Activated T-helper 17 cell treated with anti-CD3 and anti-CD28 coated beads, Interleukin-2, amount 50 U/mL, for 72 hours (primary cell): Measurements from ENCODE around the gene NR2F2. TPM values are rescaled to one million over a fixed set of nuclear protein-coding genes. Genes with fewer than 3 reads are reported as not detected.

ENCODE experiments used
- ATAC-seq: fragments of 150-1000 bp; cut with Tn5 transposase; replicated peaks from 2 replicates; pipeline ENCODE4 v1.10.0; 2021; ENCODE audit warnings: mild to moderate bottlenecking, moderate library complexity
- H3K27ac Mint-ChIP-seq: one replicate; pipeline ENCODE4 v1.8.0; 2022; ENCODE audit warnings: mixed read lengths
- H3K27me3 Mint-ChIP-seq: one replicate; pipeline ENCODE4 v1.8.0; 2022; ENCODE audit warnings: mixed read lengths
- H3K36me3 Mint-ChIP-seq: one replicate; pipeline ENCODE4 v1.8.0; 2022; ENCODE audit warnings: low read depth, mild to moderate bottlenecking, mixed read lengths
- H3K4me1 Mint-ChIP-seq: one replicate; pipeline ENCODE4 v1.8.0; 2022; ENCODE audit warnings: mixed read lengths
- H3K4me3 Mint-ChIP-seq: one replicate; pipeline ENCODE4 v1.8.0; 2022; ENCODE audit warnings: mild to moderate bottlenecking, mixed read lengths
- H3K9me3 Mint-ChIP-seq: one replicate; pipeline ENCODE4 v1.8.0; 2022; ENCODE audit warnings: mixed read lengths
- total RNA-seq, 2 donors: library from RNA; stranded (reverse); gene quantifications; one replicate each; pipeline ENCODE4 v1.2.3, GENCODE V29; 2022

NR2F2 gene
- total RNA-seq, 2 donors from 2014 or later, result not detected

- no peak overlapping the region for H3K4me3 Mint-ChIP-seq
- no peak for ATAC-seq
- no peaks in the 10 kb centered on the region for H3K4me1 Mint-ChIP-seq
- H3K27ac Mint-ChIP-seq, result no peak overlapping the region
- H3K9me3 Mint-ChIP-seq, result no peaks in the 10 kb centered on the region
- peaks cover 8% of the 10 kb centered on the region for H3K36me3 Mint-ChIP-seq
- H3K27me3 Mint-ChIP-seq, result peaks cover 62% of the 10 kb centered on the region
Measured at GRCh38 chr15:96324192-96324895, 6.2 kb upstream of the NR2F2 start.

DNA sequence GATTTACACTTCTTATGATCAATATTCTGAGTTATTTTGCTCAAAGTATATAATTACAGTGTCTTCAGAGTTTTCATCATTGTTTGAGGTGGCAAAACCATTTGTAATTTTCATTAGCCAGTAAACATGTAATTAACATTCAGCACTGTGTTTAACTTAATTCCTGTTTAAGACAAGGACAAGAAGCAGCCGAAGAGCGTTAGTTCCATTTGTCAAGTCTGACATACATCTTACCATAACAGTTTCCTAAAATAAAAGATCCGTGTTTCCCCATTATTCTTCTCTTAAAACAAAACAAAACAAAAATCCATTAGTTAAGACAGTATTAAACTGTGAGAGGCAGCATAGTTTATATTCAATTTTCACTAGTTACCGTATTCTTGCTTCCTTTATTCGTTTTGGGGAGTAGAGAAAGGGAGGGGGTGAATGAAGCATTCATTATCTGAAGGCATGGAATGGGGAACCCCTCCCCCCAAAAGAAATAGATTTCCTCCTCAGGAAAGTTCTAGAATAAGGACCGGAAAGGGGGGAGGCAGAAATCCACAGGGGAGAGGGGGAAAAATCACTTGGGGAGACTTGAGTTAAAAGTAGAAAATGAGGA is 5.5 kb upstream of the NR2F2 start:
- Mint-ChIP-seq H3K4me3 (no peak overlapping the region), H3K27me3 (peaks cover 63% of the 10 kb centered on the region), H3K4me1 (no peaks in the 10 kb centered on the region), H3K9me3 (no peaks in the 10 kb centered on the region), H3K27ac (no peak overlapping the region), H3K36me3 (peaks cover 8% of the 10 kb centered on the region)
- ATAC-seq, result no peak

DNA sequence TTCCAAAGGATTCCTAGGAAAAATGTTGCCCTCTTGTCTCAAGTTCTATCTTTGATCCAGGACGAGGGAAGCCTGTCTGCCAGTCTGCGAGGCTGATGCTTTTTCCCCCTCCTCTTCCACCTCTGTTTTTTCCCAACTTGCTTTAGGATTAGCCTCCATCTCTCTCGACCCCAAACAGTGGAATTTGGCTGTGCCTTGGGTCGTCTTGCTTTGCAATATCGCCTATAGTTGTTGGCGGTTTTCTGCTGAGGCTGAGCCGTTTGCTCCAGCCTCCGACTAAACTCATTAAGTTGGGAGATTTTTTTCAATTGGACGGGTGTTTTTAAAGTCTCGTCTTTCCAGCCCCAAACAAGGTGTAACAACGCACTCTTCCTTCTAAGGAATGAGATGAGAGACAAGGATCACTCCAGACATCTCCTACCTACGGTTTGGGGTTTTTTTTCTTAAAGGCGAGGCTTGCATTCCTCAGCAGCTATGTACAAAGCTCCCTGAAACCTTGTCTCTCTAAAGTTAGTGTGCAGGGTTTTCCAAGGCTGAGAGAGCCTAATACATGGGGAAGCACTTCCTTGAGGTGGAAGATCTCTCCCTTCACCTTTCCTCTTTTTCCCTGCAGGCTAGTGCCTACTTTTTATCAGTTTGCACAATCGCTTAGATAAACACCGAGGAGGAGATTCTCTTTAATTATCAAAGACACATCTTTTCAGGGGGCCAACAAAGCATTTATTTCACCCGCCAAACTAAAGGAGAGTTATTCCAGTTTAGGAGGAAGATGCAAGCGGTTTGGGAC is 4.8 kb upstream of the NR2F2 start:
- Mint-ChIP-seq H3K27ac (no peak overlapping the region), H3K9me3 (no peaks in the 10 kb centered on the region), H3K4me1 (peaks cover 3% of the 10 kb centered on the region), H3K4me3 (no peak overlapping the region), H3K36me3 (peaks cover 8% of the 10 kb centered on the region), H3K27me3 (peaks cover 64% of the 10 kb centered on the region)
- no peak for ATAC-seq

GRCh38 chr15:96326328-96327154 is 4.0 kb upstream of the NR2F2 start:
- no peak overlapping the region for H3K27ac Mint-ChIP-seq
- H3K36me3 Mint-ChIP-seq, result peaks cover 8% of the 10 kb centered on the region
- H3K9me3 Mint-ChIP-seq, result no peaks in the 10 kb centered on the region
- no peak for ATAC-seq
- H3K4me1 Mint-ChIP-seq, result peaks cover 5% of the 10 kb centered on the region
- H3K27me3 Mint-ChIP-seq, result peaks cover 69% of the 10 kb centered on the region
- no peak overlapping the region for H3K4me3 Mint-ChIP-seq

- ATAC-seq, result no peak
- Mint-ChIP-seq H3K27ac (no peak overlapping the region), H3K9me3 (no peaks in the 10 kb centered on the region)
Measured at GRCh38 chr15:96327155-96327741, 3.3 kb upstream of the NR2F2 start.

GRCh38 chr15:96328181-96328876 is 2.2 kb upstream of the NR2F2 start:
- Mint-ChIP-seq H3K4me3 (no peak overlapping the region), H3K36me3 (peaks cover 4% of the 10 kb centered on the region), H3K4me1 (peaks cover 5% of the 10 kb centered on the region), H3K9me3 (no peaks in the 10 kb centered on the region), H3K27me3 (peaks cover 73% of the 10 kb centered on the region), H3K27ac (no peak overlapping the region)
- no peak for ATAC-seq

More at GRCh38 chr15:96327155-96327741, 3.3 kb upstream of the NR2F2 start:
- peaks cover 8% of the 10 kb centered on the region for H3K36me3 Mint-ChIP-seq
- no peak overlapping the region for H3K4me3 Mint-ChIP-seq
- peaks cover 71% of the 10 kb centered on the region for H3K27me3 Mint-ChIP-seq
- peaks cover 5% of the 10 kb centered on the region for H3K4me1 Mint-ChIP-seq

DNA sequence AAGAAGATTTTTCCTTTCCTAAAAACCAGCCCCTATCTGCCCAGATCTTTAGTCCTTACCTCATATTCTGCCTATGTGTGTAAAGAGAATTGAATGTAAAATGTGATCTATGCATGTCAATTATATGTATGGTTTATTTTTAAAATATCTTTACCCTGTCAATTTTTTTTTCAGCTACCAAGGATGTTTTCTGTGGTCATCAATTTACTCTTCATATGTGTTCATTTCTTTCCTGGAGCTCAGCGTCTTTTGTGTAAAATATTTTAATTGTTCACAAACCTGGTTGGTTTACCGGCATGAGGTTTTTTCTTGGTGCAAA is 1.7 kb upstream of the NR2F2 start:
- no peak overlapping the region for H3K4me3 Mint-ChIP-seq
- H3K27me3 Mint-ChIP-seq, result peaks cover 70% of the 10 kb centered on the region
- peaks cover 5% of the 10 kb centered on the region for H3K4me1 Mint-ChIP-seq
- peaks cover 4% of the 10 kb centered on the region for H3K36me3 Mint-ChIP-seq
- no peak for ATAC-seq
- no peaks in the 10 kb centered on the region for H3K9me3 Mint-ChIP-seq
- no peak overlapping the region for H3K27ac Mint-ChIP-seq

GRCh38 chr15:96329403-96329981 is 1.0 kb upstream of the NR2F2 start:
- Mint-ChIP-seq H3K9me3 (no peaks in the 10 kb centered on the region), H3K27me3 (peaks cover 65% of the 10 kb centered on the region), H3K27ac (no peak overlapping the region), H3K36me3 (peaks cover 4% of the 10 kb centered on the region), H3K4me3 (peak overlapping the region; percentile 70), H3K4me1 (peaks cover 5% of the 10 kb centered on the region)
- ATAC-seq, result no peak

GRCh38 chr15:96330064-96330449 is 443 bp upstream of the NR2F2 start:
- peaks cover 5% of the 10 kb centered on the region for H3K4me1 Mint-ChIP-seq
- no peak overlapping the region for H3K27ac Mint-ChIP-seq
- H3K27me3 Mint-ChIP-seq, result peaks cover 61% of the 10 kb centered on the region
- H3K36me3 Mint-ChIP-seq, result peaks cover 4% of the 10 kb centered on the region
- peak overlapping the region; percentile 70 for H3K4me3 Mint-ChIP-seq
- no peaks in the 10 kb centered on the region for H3K9me3 Mint-ChIP-seq
- ATAC-seq, result peak; percentile 7

DNA sequence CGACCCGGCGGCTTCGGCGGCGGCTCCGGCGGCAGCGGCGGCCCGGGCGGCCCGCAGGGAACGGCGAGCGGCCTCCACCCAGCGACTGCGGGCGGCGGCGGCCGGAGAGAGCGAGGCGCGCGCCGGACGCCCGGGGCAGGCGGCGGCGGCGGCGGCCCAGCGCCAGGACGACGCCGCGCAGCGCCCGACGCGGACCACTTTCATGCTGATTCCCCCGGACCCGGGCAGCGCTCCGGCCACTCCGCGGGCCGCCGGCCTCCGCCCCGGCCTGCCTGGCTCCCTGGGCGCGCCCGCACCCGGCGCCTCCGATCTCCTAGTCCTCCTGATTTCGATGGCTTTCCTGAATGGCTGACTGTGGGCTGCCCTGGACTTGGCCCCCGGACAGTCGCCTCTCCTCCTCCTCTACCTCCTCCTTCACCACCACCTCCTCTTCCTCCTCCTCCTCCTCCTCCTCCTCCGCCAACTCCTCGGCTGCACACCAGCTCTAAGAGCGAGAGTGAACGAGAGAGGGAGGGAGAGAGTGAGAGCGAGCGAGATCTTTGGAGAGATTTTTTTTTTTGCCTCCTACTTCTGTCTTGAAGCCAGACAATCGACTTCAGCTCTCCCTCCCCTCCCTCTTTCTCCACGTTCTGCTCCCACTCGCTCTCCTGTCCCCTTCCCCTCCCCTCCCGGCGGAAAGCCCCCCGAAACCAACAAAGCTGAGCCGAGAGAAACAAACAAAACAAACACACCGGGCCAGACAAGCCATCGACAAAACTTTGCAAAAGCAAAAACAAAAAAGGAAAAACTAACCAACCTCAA is 844 bp downstream of the NR2F2 start:
- Mint-ChIP-seq H3K9me3 (no peaks in the 10 kb centered on the region), H3K4me3 (peak overlapping the region; percentile 70), H3K36me3 (peaks cover 4% of the 10 kb centered on the region), H3K27me3 (peaks cover 57% of the 10 kb centered on the region), H3K27ac (no peak overlapping the region), H3K4me1 (peaks cover 5% of the 10 kb centered on the region)
- ATAC-seq, result no peak

DNA sequence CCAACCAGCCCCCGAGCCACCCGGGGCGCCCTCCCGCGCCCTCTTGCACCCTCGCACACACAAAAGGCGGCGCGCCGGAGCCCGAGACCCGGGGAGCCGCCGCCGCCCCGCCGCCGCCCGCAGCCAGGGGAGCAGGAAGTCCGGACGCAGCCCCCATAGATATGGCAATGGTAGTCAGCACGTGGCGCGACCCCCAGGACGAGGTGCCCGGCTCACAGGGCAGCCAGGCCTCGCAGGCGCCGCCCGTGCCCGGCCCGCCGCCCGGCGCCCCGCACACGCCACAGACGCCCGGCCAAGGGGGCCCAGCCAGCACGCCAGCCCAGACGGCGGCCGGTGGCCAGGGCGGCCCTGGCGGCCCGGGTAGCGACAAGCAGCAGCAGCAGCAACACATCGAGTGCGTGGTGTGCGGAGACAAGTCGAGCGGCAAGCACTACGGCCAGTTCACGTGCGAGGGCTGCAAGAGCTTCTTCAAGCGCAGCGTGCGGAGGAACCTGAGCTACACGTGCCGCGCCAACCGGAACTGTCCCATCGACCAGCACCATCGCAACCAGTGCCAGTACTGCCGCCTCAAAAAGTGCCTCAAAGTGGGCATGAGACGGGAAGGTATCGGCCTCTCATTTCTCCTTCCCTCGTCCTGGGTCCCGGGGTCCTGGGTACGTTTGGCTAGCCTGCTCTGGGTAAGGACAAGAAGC is 1.6 kb downstream of the NR2F2 start:
- peaks cover 56% of the 10 kb centered on the region for H3K27me3 Mint-ChIP-seq
- no peak for ATAC-seq
- peak overlapping the region; percentile 36 for H3K4me3 Mint-ChIP-seq
- peaks cover 4% of the 10 kb centered on the region for H3K36me3 Mint-ChIP-seq
- peaks cover 5% of the 10 kb centered on the region for H3K4me1 Mint-ChIP-seq
- H3K9me3 Mint-ChIP-seq, result peaks cover under 1% of the 10 kb centered on the region
- H3K27ac Mint-ChIP-seq, result no peak overlapping the region

DNA sequence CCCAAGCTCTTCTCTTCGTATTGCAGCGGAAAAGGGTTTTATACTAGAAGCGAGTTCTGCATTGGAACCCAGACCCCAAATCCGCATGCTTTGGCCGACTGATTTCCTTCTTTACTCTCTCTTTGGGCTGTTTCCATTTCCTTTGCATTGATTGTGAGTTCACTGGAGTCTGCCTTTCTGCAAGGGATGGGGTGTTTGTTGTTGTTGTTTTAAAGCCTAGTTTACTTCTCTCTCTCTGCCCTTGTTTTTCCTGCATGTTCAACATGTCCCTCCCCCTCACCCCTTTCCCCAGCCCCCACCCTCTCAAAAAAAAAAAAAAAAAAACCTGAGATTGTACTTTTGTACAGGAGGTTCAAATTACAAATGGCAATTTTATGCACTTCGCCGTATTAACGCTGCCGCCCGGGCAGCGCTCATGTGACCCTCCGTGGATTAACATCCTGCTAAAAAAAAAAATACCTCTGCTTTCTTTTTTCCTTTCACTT is 2.2 kb downstream of the NR2F2 start:
- Mint-ChIP-seq H3K4me3 (peak overlapping the region; percentile 36), H3K36me3 (peaks cover 4% of the 10 kb centered on the region), H3K9me3 (peaks cover 4% of the 10 kb centered on the region), H3K27me3 (peaks cover 58% of the 10 kb centered on the region), H3K4me1 (peaks cover 5% of the 10 kb centered on the region), H3K27ac (no peak overlapping the region)
- ATAC-seq, result no peak
